H9 (cell line): Measurements from ENCODE around the gene GDPD4. TPM values are rescaled to one million over a fixed set of nuclear protein-coding genes. Genes with fewer than 3 reads are reported as not detected.

Experiments
- DNase-seq: peaks from one replicate; pipeline ENCODE4 v3.0.0-alpha.2; 2017
- H2AFZ ChIP-seq: one replicate; pipeline ENCODE4 v1.6.1; 2013; ENCODE audit warnings: mild to moderate bottlenecking, low read length, control low read depth, moderate library complexity
- H2AK5ac ChIP-seq: 2 replicates; pipeline ENCODE4 v1.6.1; 2013; ENCODE audit warnings: low read length, control low read depth, mixed read lengths; ENCODE audit not compliant: insufficient read length
- H2BK120ac ChIP-seq: one replicate; pipeline ENCODE4 v1.6.1; 2013; ENCODE audit warnings: low read depth, mild to moderate bottlenecking, low read length, control low read depth, inconsistent platforms; ENCODE audit not compliant: poor library complexity, severe bottlenecking
- H2BK12ac ChIP-seq: 2 replicates; pipeline ENCODE4 v1.6.1; 2013; ENCODE audit warnings: low read length, control low read depth, mixed read lengths, low read depth; ENCODE audit not compliant: insufficient read length
- H2BK15ac ChIP-seq: 2 replicates; pipeline ENCODE4 v1.6.1; 2013; ENCODE audit warnings: low read depth, low read length, control low read depth
- H2BK20ac ChIP-seq: one replicate; pipeline ENCODE4 v1.6.1; 2013; ENCODE audit warnings: low read depth, mild to moderate bottlenecking, low read length, control low read depth, inconsistent platforms; ENCODE audit not compliant: poor library complexity, severe bottlenecking
- H2BK5ac ChIP-seq: 2 replicates; pipeline ENCODE4 v1.6.1; 2013; ENCODE audit warnings: low read length, control low read depth, mixed read lengths; ENCODE audit not compliant: insufficient read length
- H3K14ac ChIP-seq: 2 replicates; pipeline ENCODE4 v1.6.1; 2013; ENCODE audit warnings: low read length, control low read depth; ENCODE audit not compliant: insufficient read depth
- H3K18ac ChIP-seq: 2 replicates; pipeline ENCODE4 v1.6.1; 2013; ENCODE audit warnings: low read depth, mild to moderate bottlenecking, mixed read lengths, low read length, control low read depth; ENCODE audit not compliant: insufficient read length
- H3K23ac ChIP-seq: 2 replicates; pipeline ENCODE4 v1.6.1; 2013; ENCODE audit warnings: low read length, control low read depth, mixed read lengths, low read depth; ENCODE audit not compliant: insufficient read length
- H3K23me2 ChIP-seq: 2 replicates; pipeline ENCODE4 v1.6.1; 2013; ENCODE audit warnings: low read depth, mild to moderate bottlenecking, mixed read lengths, low read length, control low read depth; ENCODE audit not compliant: insufficient read length, poor library complexity, severe bottlenecking
- H3K27ac ChIP-seq: 2 replicates; pipeline ENCODE4 v1.5.1; 2013; ENCODE audit warnings: low read length, control low read depth, mixed read lengths, low read depth; ENCODE audit not compliant: insufficient read length
- H3K27me3 ChIP-seq: 2 replicates; pipeline ENCODE4 v1.6.1; 2013; ENCODE audit warnings: low read length, control low read depth, inconsistent platforms; ENCODE audit not compliant: insufficient read depth
- H3K4ac ChIP-seq: 2 replicates; pipeline ENCODE4 v1.6.1; 2013; ENCODE audit warnings: low read depth, mild to moderate bottlenecking, control low read depth, inconsistent platforms, low read length, moderate library complexity
- H3K4me1 ChIP-seq: 2 replicates; pipeline ENCODE4 v1.6.1; 2013; ENCODE audit warnings: low read length, control low read depth, inconsistent platforms; ENCODE audit not compliant: insufficient read depth
- H3K4me2 ChIP-seq: 2 replicates; pipeline ENCODE4 v1.6.1; 2013; ENCODE audit warnings: low read length, control low read depth, mixed read lengths; ENCODE audit not compliant: insufficient read length, insufficient read depth
- H3K56ac ChIP-seq: 2 replicates; pipeline ENCODE4 v1.6.1; 2013; ENCODE audit warnings: low read depth, mild to moderate bottlenecking, mixed read lengths, low read length, control low read depth; ENCODE audit not compliant: insufficient read length
- H3K79me1 ChIP-seq: 2 replicates; pipeline ENCODE4 v1.6.1; 2013; ENCODE audit warnings: low read depth, mild to moderate bottlenecking, moderate library complexity, low read length, control low read depth, inconsistent platforms; ENCODE audit not compliant: insufficient read depth, poor library complexity, severe bottlenecking
- H3K79me2 ChIP-seq: 2 replicates; pipeline ENCODE4 v1.6.1; 2013; ENCODE audit warnings: low read length, control low read depth, inconsistent platforms; ENCODE audit not compliant: insufficient read depth
- H3K9ac ChIP-seq: 2 replicates; pipeline ENCODE4 v1.6.1; 2013; ENCODE audit warnings: low read length, control low read depth, mixed read lengths; ENCODE audit not compliant: insufficient read length; ENCODE audit errors: extremely low read depth
- H3K9me3 ChIP-seq: one replicate; pipeline ENCODE4 v1.6.1; 2013; ENCODE audit warnings: low read depth, low read length, inconsistent platforms; ENCODE audit not compliant: control insufficient read depth
- H3T11ph ChIP-seq: one replicate; pipeline ENCODE4 v1.6.1; 2013; ENCODE audit warnings: mild to moderate bottlenecking, low read length, control low read depth, inconsistent platforms
- H4K20me1 ChIP-seq: one replicate; pipeline ENCODE4 v1.6.1; 2013; ENCODE audit not compliant: control insufficient read depth, insufficient read length, insufficient read depth
- H4K5ac ChIP-seq: 2 replicates; pipeline ENCODE4 v1.6.1; 2013; ENCODE audit warnings: low read depth, mild to moderate bottlenecking, mixed read lengths, low read length, control low read depth; ENCODE audit not compliant: insufficient read length
- H4K8ac ChIP-seq: replicated peaks from 2 replicates; pipeline ENCODE4 v1.6.1; 2013; ENCODE audit warnings: low read length, control low read depth, mixed read lengths, low read depth; ENCODE audit not compliant: insufficient read length
- H4K91ac ChIP-seq: 2 replicates; pipeline ENCODE4 v1.6.1; 2013; ENCODE audit warnings: low read depth, mild to moderate bottlenecking, moderate library complexity, mixed read lengths, low read length, control low read depth; ENCODE audit not compliant: insufficient read length
- H3K27ac Mint-ChIP-seq, 3 experiments: 2 replicates in 2 of 3; 3 replicates in 1 of 3; pipeline ENCODE4 v1.8.0; 2020 to 2021; ENCODE audit warnings: mixed read lengths in 3 of 3, mild to moderate bottlenecking in 1 of 3, moderate library complexity in 1 of 3
- H3K27me3 Mint-ChIP-seq: 2 replicates; pipeline ENCODE4 v1.8.0; 2021; ENCODE audit warnings: low read depth, mild to moderate bottlenecking, moderate library complexity, mixed read lengths
- H3K36me3 Mint-ChIP-seq, 3 experiments: 2 replicates in 2 of 3; 3 replicates in 1 of 3; pipeline ENCODE4 v1.8.0; 2020 to 2021; ENCODE audit warnings: low read depth in 3 of 3, mixed read lengths in 3 of 3; ENCODE audit not compliant: insufficient read depth in 1 of 3
- H3K4me1 Mint-ChIP-seq, 2 experiments: 2 replicates each; pipeline ENCODE4 v1.8.0; 2020; ENCODE audit warnings: mixed read lengths in 2 of 2
- H3K4me3 Mint-ChIP-seq, 2 experiments: 2 replicates in 1 of 2; 3 replicates in 1 of 2; pipeline ENCODE4 v1.8.0; 2020 to 2021; ENCODE audit warnings: mild to moderate bottlenecking in 2 of 2, mixed read lengths in 2 of 2, moderate library complexity in 1 of 2
- H3K9me3 Mint-ChIP-seq, 2 experiments: 2 replicates in 1 of 2; 3 replicates in 1 of 2; pipeline ENCODE4 v1.8.0; 2020; ENCODE audit warnings: mild to moderate bottlenecking in 2 of 2, mixed read lengths in 2 of 2, moderate library complexity in 1 of 2
- WGBS: extraction: QIAGEN DNeasy Blood & Tissue Kit; methylation state at CpG from one replicate; pipeline ENCODE4 v1.1.7; 2013; ENCODE audit warnings: missing lambda C conversion rate, low lambda C conversion rate, mixed read lengths; ENCODE audit not compliant: insufficient read length; ENCODE audit errors: extremely low coverage; 5-methylcytosine and 5-hydroxymethylcytosine counted together
- total RNA-seq: library from RNA; stranded (reverse); gene quantifications from 2 replicates; pipeline ENCODE4 v1.2.1, GENCODE V29; 2021
- TF ChIP-seq, protein P1 (sequence below): fragments of 200-600 bp; sonication (generic); conservative IDR thresholded peaks from 3 replicates; pipeline ENCODE4 v1.8.0; 2021; ENCODE audit warnings: antibody characterized with exemption, mild to moderate bottlenecking

GDPD4 gene
- total RNA-seq, 1 experiment from 2014 or later, result not detected

DNA sequence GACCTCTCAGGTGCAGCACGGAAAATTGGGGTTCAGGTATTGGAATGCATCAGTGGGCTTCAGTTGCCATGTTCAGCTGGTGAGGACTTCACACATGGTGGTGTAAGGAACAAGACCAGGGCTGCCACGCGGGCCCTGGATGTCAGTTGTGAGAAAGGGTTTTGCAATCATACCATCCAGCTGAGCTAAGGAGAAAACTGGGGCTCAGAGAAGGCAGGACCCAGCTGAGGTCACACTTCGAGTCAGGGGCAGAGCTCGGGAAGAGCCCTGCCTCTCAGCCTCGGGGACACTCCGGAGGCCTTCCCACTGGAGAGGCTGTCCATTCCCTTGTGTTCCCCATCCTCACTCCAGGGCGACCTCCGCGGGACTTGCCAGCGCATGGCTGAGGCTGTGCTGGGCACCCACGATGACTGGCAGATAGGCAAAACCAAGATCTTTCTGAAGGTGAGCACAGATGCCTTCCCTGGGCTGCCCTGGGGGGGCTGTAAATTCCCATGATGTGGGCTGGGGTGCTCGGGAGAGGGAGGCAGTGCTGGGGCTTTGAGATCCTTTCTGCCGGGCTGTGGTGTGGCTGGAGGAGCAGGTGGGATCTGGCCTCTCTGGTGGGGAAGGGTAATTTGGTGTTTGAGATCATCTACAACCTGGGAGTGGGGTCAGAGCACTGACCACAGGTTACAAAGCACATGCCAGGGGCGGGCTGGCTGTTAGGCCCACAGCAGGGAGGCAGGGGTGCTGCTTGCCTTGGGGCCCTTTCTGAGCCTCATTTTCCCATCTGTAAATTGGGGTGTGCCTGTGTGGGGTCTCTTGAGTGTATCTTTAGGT, 126.3 kb downstream of the GDPD4 start:
- H2BK15ac ChIP-seq, result no peak overlapping the region
- H4K5ac ChIP-seq, result no peak overlapping the region
- H3K27me3 Mint-ChIP-seq, result no peaks in the 10 kb centered on the region; the same call in none of the 2 replicates
- no peak overlapping the region for H2BK120ac ChIP-seq
- H3K9ac ChIP-seq, result no peak overlapping the region
- H3T11ph ChIP-seq, result no peak overlapping the region
- H3K56ac ChIP-seq, result no peak overlapping the region
- no peaks in the 10 kb centered on the region; a peak in 1 of 5 replicates for H3K9me3 Mint-ChIP-seq
- H2BK20ac ChIP-seq, result no peak overlapping the region
- H4K91ac ChIP-seq, result no peak overlapping the region
- no peak overlapping the region for H3K18ac ChIP-seq
- H3K23me2 ChIP-seq, result no peaks in the 10 kb centered on the region
- H3K4me1 ChIP-seq, result peaks cover 17% of the 10 kb centered on the region; the same call in 1 of the 2 replicates
- peak overlapping the region in 1 of 2 experiments; percentile 59; a peak in 3 of 5 replicates for H3K4me3 Mint-ChIP-seq
- H3K4me1 Mint-ChIP-seq, result peaks cover 61 to 62% of the 10 kb centered on the region in 2 experiments
- no peaks in the 10 kb centered on the region for H4K20me1 ChIP-seq
- H4K8ac ChIP-seq, result no peak overlapping the region
- no peaks in the 10 kb centered on the region for H3K9me3 ChIP-seq
- H2AK5ac ChIP-seq, result no peak overlapping the region
- peaks cover 2% of the 10 kb centered on the region; the same call in 1 of the 2 replicates for H3K27me3 ChIP-seq
- peak overlapping the region in 2 of 3 experiments; percentile 65 to 96; a peak in 4 of 7 replicates for H3K27ac Mint-ChIP-seq
- H3K27ac ChIP-seq, result no peak overlapping the region
- H2BK12ac ChIP-seq, result no peak overlapping the region
- no peaks in the 10 kb centered on the region for H3K79me1 ChIP-seq
- no peaks in the 10 kb centered on the region for H3K79me2 ChIP-seq
- no peak overlapping the region for H3K23ac ChIP-seq
- H3K14ac ChIP-seq, result no peak overlapping the region
- no CpG with 5 or more reads among the region's 15 CpGs for WGBS
- DNase-seq, result no peak
- H3K4me2 ChIP-seq, result no peak overlapping the region
- no peak overlapping the region for H2AFZ ChIP-seq
- no peak overlapping the region for H3K4ac ChIP-seq
- no peaks in the 10 kb centered on the region; a peak in 3 of 7 replicates for H3K36me3 Mint-ChIP-seq
- H2BK5ac ChIP-seq, result no peak overlapping the region
- TF ChIP-seq, protein P1, sequence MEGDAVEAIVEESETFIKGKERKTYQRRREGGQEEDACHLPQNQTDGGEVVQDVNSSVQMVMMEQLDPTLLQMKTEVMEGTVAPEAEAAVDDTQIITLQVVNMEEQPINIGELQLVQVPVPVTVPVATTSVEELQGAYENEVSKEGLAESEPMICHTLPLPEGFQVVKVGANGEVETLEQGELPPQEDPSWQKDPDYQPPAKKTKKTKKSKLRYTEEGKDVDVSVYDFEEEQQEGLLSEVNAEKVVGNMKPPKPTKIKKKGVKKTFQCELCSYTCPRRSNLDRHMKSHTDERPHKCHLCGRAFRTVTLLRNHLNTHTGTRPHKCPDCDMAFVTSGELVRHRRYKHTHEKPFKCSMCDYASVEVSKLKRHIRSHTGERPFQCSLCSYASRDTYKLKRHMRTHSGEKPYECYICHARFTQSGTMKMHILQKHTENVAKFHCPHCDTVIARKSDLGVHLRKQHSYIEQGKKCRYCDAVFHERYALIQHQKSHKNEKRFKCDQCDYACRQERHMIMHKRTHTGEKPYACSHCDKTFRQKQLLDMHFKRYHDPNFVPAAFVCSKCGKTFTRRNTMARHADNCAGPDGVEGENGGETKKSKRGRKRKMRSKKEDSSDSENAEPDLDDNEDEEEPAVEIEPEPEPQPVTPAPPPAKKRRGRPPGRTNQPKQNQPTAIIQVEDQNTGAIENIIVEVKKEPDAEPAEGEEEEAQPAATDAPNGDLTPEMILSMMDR, result no peak
